Liver (tissue), 3 donors: Measurements from ENCODE around the gene RTN1.

ENCODE experiments used
- ATF3 ChIP-seq: IDR thresholded peaks from 2 replicates; pipeline ENCODE4 v1.6.1; 2016; ENCODE audit warnings: antibody characterized with exemption
- CTCF ChIP-seq: fragments of 150-350 bp; IDR thresholded peaks from 2 replicates; pipeline ENCODE4 v1.5.1; 2017; ENCODE audit warnings: improper control_type of control experiment, low read depth, low read length; ENCODE audit not compliant: missing input control
- GABPA ChIP-seq, 2 donors: IDR thresholded peaks in 1 of 2; conservative IDR thresholded peaks in 1 of 2; 2 replicates each; pipeline ENCODE4 v1.6.1; 2016; ENCODE audit warnings: antibody characterized with exemption in 2 of 2, mild to moderate bottlenecking in 1 of 2, moderate library complexity in 1 of 2
- JUND ChIP-seq, 2 donors: IDR thresholded peaks; 2 replicates each; pipeline ENCODE4 v1.6.1; 2016; ENCODE audit warnings: antibody characterized with exemption in 2 of 2
- MAX ChIP-seq: IDR thresholded peaks from 2 replicates; pipeline ENCODE4 v1.6.1; 2016; ENCODE audit warnings: antibody characterized with exemption
- RAD21 ChIP-seq, 2 donors: IDR thresholded peaks; 2 replicates each; pipeline ENCODE4 v1.6.1; 2016; ENCODE audit warnings: antibody characterized with exemption in 2 of 2, mild to moderate bottlenecking in 2 of 2
- TAF1 ChIP-seq: conservative IDR thresholded peaks from 2 replicates; pipeline ENCODE4 v1.6.1; 2016; ENCODE audit warnings: antibody characterized with exemption, mild to moderate bottlenecking
- donor health status: healthy.
- donor health status: healthy.

GRCh38 chr14:59787045-59787674 lies 83.4 kb downstream of the RTN1 start:
- no peak for TF ChIP-seq CTCF
- no peak for TF ChIP-seq ATF3
- TF ChIP-seq TAF1 = no peak
- TF ChIP-seq RAD21 (IDR thresholded peaks at IDR 0.05) = no peak
- no peak for TF ChIP-seq MAX
- no peak for TF ChIP-seq GABPA (IDR thresholded peaks at IDR 0.05 in 1 of 2, conservative IDR thresholded peaks at IDR 0.05 in 1 of 2)
- no peak for TF ChIP-seq JUND (IDR thresholded peaks at IDR 0.05)
